Measurements from ENCODE around the gene TSKU.
"Not testable (repeated sequence)": the region's sequence is repeated elsewhere in the genome, so short reads cannot be mapped to it uniquely, and the experiment has no call there.

The TSKU gene

DNA sequence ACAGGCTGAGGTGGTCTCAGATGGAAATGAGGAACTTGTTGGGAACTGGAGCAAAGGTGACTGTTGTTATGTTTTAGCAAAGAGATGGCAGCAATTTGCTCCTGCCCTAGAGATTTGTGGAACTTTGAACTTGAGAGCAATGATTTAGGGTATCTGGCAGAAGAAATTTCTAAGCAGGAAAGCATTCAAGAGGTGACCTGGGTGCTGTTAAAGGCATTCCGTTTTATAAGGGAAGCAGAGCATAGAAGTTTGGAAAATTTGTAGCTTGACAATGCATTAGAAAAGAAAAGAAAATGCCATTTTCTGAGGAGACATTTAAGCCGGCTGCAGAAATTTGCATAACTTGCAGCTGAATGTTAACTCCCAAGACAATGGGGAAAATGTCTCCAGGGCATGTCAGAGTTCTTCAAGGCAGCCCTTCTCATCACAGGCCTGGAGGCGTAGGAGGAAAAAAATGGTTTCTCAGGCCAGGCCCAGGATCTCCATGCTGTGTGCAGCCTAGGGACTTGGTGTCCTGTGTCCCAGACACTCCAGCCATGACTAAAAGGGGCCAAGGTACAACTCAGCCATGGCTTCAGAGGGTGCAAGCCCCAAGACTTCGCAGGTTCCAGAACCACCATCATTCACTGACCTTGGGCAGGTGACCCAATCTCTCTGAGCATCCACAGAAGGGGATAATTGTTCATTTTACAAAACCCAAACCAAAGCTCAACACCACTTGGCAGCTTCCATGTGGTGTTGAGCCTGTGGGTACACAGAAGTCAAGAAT lies 8.0 kb downstream of the TSKU start:
- not testable (repeated sequence) for DNase-seq

- DNase-seq, result no peak
These were observed 8.7 kb downstream of the TSKU start for GRCh38 chr11:76791861-76792260.

GRCh38 chr11:76792505-76793264 lies 9.5 kb downstream of the TSKU start:
- no peak for DNase-seq

- DNase-seq, result no peak
These were observed 10.5 kb downstream of the TSKU start for GRCh38 chr11:76793391-76794291.

GRCh38 chr11:76794371-76795289 lies 11.5 kb downstream of the TSKU start:
- DNase-seq, result no peak

DNA sequence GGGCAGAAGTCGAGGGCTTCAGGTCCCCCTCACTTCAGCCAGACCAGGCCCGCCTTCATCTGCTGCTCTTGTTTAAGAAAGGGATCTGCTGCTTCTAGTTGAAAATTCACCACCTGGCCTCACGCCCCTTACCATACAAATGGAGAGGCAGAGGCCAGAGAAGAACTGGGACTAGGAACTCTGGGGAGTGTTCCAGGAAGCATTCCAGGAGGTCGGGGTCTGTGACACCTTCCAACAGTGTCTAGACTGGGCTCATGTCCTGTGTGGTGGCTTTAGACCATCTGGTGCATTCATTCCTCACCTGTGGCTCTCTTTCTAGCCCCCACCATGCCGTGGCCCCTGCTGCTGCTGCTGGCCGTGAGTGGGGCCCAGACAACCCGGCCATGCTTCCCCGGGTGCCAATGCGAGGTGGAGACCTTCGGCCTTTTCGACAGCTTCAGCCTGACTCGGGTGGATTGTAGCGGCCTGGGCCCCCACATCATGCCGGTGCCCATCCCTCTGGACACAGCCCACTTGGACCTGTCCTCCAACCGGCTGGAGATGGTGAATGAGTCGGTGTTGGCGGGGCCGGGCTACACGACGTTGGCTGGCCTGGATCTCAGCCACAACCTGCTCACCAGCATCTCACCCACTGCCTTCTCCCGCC lies 12.3 kb downstream of the TSKU start:
- DNase-seq, result no peak

DNA sequence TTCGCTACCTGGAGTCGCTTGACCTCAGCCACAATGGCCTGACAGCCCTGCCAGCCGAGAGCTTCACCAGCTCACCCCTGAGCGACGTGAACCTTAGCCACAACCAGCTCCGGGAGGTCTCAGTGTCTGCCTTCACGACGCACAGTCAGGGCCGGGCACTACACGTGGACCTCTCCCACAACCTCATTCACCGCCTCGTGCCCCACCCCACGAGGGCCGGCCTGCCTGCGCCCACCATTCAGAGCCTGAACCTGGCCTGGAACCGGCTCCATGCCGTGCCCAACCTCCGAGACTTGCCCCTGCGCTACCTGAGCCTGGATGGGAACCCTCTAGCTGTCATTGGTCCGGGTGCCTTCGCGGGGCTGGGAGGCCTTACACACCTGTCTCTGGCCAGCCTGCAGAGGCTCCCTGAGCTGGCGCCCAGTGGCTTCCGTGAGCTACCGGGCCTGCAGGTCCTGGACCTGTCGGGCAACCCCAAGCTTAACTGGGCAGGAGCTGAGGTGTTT lies 12.8 kb downstream of the TSKU start:
- no peak for DNase-seq

GRCh38 chr11:76796511-76797198 lies 13.5 kb downstream of the TSKU start:
- DNase-seq, result no peak

DNA sequence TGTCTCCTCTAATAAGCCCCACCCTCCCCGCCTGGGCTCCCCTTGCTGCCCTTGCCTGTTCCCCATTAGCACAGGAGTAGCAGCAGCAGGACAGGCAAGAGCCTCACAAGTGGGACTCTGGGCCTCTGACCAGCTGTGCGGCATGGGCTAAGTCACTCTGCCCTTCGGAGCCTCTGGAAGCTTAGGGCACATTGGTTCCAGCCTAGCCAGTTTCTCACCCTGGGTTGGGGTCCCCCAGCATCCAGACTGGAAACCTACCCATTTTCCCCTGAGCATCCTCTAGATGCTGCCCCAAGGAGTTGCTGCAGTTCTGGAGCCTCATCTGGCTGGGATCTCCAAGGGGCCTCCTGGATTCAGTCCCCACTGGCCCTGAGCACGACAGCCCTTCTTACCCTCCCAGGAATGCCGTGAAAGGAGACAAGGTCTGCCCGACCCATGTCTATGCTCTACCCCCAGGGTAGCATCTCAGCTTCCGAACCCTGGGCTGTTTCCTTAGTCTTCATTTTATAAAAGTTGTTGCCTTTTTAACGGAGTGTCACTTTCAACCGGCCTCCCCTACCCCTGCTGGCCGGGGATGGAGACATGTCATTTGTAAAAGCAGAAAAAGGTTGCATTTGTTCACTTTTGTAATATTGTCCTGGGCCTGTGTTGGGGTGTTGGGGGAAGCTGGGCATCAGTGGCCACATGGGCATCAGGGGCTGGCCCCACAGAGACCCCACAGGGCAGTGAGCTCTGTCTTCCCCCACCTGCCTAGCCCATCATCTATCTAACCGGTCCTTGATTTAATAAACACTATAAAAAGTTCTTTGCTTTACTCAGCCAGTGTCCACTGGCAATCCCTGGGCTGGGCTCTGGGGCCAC lies 14.4 kb downstream of the TSKU start:
- DNase-seq, result no peak

DNA sequence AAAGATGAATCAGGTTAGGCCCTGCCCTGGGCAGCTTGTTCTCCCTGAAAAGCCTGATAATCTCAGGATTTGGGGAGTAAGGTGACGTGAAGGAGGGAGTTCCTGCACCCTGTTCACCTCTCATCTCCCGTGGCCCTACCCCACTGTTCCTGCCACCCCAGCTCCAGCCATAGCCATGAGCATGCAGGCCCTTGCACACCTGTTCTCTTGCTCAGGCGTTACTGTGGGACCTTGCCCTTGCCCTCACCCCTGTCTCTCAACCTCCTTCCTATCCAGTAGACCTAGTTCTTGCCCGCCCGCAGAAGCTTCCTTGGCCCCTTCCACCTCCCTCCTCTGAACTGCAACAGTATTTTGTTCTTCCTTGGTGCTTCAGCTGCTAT lies 15.0 kb downstream of the TSKU start:
- DNase-seq, result no peak

GRCh38 chr11:76798671-76799065 lies 15.5 kb downstream of the TSKU start:
- no peak for DNase-seq

GRCh38 chr11:76799066-76799804 lies 16.1 kb downstream of the TSKU start:
- DNase-seq, result peak; percentile 22

GRCh38 chr11:76800466-76801200 lies 17.5 kb downstream of the TSKU start:
- DNase-seq, result no peak

DNA sequence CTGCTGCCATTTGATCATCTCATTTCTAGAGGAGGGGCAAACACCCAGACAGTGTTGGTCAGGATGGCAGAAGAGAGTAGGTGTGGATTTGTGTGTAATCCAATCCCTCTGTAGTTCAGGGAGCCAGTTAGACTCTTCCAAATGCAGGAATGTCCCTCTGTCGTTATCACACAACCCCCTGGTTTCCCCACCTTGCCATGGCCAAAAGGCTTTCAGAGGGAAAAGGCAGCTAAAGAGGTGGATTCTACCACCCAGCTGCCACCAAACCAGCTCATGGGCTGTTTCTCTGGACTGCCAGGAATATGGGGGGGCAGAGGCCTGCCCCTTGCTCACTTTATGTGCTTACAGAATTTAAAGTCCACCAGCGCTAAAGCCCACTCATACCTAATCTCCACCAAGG lies 18.1 kb downstream of the TSKU start:
- DNase-seq, result no peak

DNA sequence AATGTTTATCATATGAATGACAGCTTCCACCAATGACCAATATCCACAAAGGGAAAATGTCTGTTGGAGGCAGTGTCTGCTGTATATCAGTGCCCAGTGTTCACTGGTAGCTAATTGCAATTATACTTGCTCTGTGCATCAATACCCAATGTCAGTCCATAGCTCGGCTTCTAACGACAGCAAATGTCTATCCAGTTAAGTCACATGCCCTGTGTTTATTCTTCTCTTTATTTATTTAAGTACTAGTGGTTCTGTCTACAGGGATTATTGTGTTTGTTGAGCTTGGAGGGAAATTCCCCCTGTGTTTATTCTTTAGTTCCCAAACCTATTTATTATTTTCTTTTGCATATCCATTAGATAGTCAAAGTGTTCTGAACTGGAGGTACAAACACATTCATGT lies 18.6 kb downstream of the TSKU start:
- DNase-seq, result no peak

GRCh38 chr11:76802151-76802550 lies 19.0 kb downstream of the TSKU start:
- DNase-seq, result no peak

- no peak for DNase-seq
These were observed 19.5 kb downstream of the TSKU start for GRCh38 chr11:76802621-76803020.

DNA sequence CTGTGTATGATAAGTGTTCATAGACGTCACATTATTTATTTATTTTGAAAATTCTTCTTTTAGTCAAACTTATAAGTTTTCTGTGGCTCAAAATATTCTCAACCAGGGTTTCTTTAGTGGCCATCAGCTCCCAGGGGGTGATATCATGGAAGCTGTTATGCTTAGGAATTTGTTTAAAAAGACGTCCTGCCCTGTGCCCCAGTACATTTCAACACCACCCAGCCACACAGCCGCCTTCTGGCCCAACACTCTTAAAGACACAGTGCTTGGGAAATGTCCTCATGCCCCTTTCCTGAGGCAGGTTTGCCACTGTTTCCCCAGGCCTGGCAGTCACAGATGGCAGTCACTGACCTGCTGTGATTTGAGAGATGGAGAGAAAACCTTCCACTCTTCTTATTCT lies 19.9 kb downstream of the TSKU start:
- DNase-seq, result no peak
